Neural cell (in vitro differentiated cells): Measurements from ENCODE around the gene ARL2.

Experiments used
- EP300 ChIP-seq: fragments of 450-650 bp; conservative IDR thresholded peaks from 2 replicates; pipeline ENCODE4 v1.6.1; 2014; ENCODE audit warnings: antibody characterized with exemption, mild to moderate bottlenecking, moderate library complexity; ENCODE audit not compliant: poor library complexity, severe bottlenecking
- EZH2 ChIP-seq: fragments of 200-600, 300-800 bp; shearing (Covaris generic), sonication (generic); IDR thresholded peaks from 2 replicates; pipeline ENCODE4 v1.6.1; 2014; ENCODE audit warnings: antibody characterized with exemption, low read length, borderline replicate concordance, mild to moderate bottlenecking; ENCODE audit not compliant: insufficient read depth, poor library complexity, severe bottlenecking
- POLR2AphosphoS5 ChIP-seq: IDR thresholded peaks from 2 replicates; pipeline ENCODE4 v1.6.1; 2012
- RAD21 ChIP-seq: fragments of 450-650 bp; conservative IDR thresholded peaks from 2 replicates; pipeline ENCODE4 v1.6.1; 2014; ENCODE audit warnings: antibody characterized with exemption, mild to moderate bottlenecking, moderate library complexity
- TF ChIP-seq, protein P1 (sequence below): fragments of 450-650 bp; IDR thresholded peaks from 2 replicates; pipeline ENCODE4 v1.5.1; 2014; ENCODE audit warnings: antibody characterized with exemption, mild to moderate bottlenecking, moderate library complexity; ENCODE audit not compliant: poor library complexity, severe bottlenecking

DNA sequence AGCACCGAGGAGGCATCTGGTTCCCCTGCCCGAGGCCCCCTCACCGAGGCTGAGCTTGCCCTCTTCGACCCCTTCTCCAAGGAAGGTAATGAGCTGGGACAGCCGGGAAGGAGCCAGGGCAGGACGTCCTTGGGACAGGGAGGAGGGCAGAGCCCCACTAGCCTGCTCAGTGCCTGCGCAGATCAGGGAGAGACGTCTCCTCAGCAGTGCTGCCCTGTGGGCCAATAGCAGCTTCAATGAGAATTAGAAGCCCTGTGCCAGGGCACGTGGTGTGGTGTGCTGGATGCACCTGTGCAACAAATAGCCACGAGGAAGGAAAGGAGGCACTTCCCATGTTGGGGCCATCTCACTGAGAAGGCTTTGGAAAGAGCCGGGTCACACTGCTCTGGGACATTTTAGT is 21.6 kb downstream of the ARL2 start:
- TF ChIP-seq POLR2AphosphoS5 (no peak), RAD21 (no peak), EP300 (no peak), EZH2 (no peak)
- TF ChIP-seq, protein P1, sequence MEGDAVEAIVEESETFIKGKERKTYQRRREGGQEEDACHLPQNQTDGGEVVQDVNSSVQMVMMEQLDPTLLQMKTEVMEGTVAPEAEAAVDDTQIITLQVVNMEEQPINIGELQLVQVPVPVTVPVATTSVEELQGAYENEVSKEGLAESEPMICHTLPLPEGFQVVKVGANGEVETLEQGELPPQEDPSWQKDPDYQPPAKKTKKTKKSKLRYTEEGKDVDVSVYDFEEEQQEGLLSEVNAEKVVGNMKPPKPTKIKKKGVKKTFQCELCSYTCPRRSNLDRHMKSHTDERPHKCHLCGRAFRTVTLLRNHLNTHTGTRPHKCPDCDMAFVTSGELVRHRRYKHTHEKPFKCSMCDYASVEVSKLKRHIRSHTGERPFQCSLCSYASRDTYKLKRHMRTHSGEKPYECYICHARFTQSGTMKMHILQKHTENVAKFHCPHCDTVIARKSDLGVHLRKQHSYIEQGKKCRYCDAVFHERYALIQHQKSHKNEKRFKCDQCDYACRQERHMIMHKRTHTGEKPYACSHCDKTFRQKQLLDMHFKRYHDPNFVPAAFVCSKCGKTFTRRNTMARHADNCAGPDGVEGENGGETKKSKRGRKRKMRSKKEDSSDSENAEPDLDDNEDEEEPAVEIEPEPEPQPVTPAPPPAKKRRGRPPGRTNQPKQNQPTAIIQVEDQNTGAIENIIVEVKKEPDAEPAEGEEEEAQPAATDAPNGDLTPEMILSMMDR = no peak
